IMR-90 (cell line): ENCODE measurements around the gene NUMA1. TPM values are rescaled to one million over a fixed set of nuclear protein-coding genes. Genes with fewer than 3 reads are reported as not detected.
A peak's percentile ranks its signal among the peaks of the same experiment; 100 is the strongest.

ENCODE experiments used
- ATAC-seq: fragments of 200-7000 bp; cut with Tn5 transposase; 2 replicates; pipeline ENCODE4 v1.9.1; 2020; ENCODE audit warnings: low read depth, mild to moderate bottlenecking, moderate library complexity
- BruUV-seq: library from RNA; stranded (reverse); fragments of 400-500 nt; replicated peaks from 2 replicates; lab custom pipeline; 2021; lab: Mats Ljungman, UMichigan
- CTCF ChIA-PET: fragments of 300-600 bp; formaldehyde crosslinking; extraction: SDS; loops from one replicate; lab custom pipeline; 2021; ENCODE audit warnings: antibody characterized with exemption; lab: Yijun Ruan, JAX
- POLR2A ChIA-PET: fragments of 300-600 bp; sonication (Branson Sonifier 250); formaldehyde crosslinking; loops from one replicate; lab custom pipeline; 2022; ENCODE audit warnings: antibody characterized with exemption; ENCODE audit not compliant: unreplicated experiment; lab: Charles Lee
- DNase-seq: peaks from one replicate; pipeline ENCODE4 v3.0.0; 2013
- H2AFZ ChIP-seq: replicated peaks from 2 replicates; pipeline ENCODE3; 2013; ENCODE audit warnings: low read length, mild to moderate bottlenecking; ENCODE audit not compliant: poor library complexity
- H2AK5ac ChIP-seq: 2 replicates; pipeline ENCODE4 v1.6.1; 2013; ENCODE audit warnings: low read depth, low read length, inconsistent platforms
- H2AK9ac ChIP-seq: replicated peaks from 2 replicates; pipeline ENCODE3; 2013; ENCODE audit warnings: mild to moderate bottlenecking, low read depth, low read length, moderate library complexity; ENCODE audit not compliant: poor library complexity
- H2BK120ac ChIP-seq: 2 replicates; pipeline ENCODE4 v1.6.1; 2013; ENCODE audit warnings: low read depth, low read length, inconsistent platforms
- H2BK15ac ChIP-seq: 3 replicates; pipeline ENCODE4 v1.6.1; 2013; ENCODE audit warnings: low read depth, low read length, inconsistent platforms
- H2BK20ac ChIP-seq: 2 replicates; pipeline ENCODE4 v1.6.1; 2013; ENCODE audit warnings: low read depth, mild to moderate bottlenecking, inconsistent platforms, low read length, moderate library complexity
- H2BK5ac ChIP-seq: 2 replicates; pipeline ENCODE4 v1.6.1; 2013; ENCODE audit warnings: mild to moderate bottlenecking, low read depth, low read length, inconsistent platforms; ENCODE audit not compliant: poor library complexity, severe bottlenecking
- H3K14ac ChIP-seq: replicated peaks from 2 replicates; pipeline ENCODE4 v1.6.1; 2013; ENCODE audit warnings: low read depth, low read length, inconsistent platforms
- H3K18ac ChIP-seq: 2 replicates; pipeline ENCODE4 v1.6.1; 2013; ENCODE audit warnings: low read depth, low read length, control low read depth
- H3K23ac ChIP-seq: 2 replicates; pipeline ENCODE4 v1.6.1; 2013; ENCODE audit warnings: low read depth, low read length, inconsistent platforms
- H3K27ac ChIP-seq: 2 replicates; pipeline ENCODE4 v1.5.1; 2013; ENCODE audit warnings: mild to moderate bottlenecking, control low read depth, low read length; ENCODE audit not compliant: insufficient read depth
- H3K27me3 ChIP-seq: 2 replicates; pipeline ENCODE4 v1.6.1; 2013; ENCODE audit warnings: low read length; ENCODE audit not compliant: control insufficient read depth, insufficient read depth
- H3K36me3 ChIP-seq: 2 replicates; pipeline ENCODE4 v1.6.1; 2013; ENCODE audit warnings: low read length, mixed read lengths; ENCODE audit not compliant: control insufficient read depth, insufficient read depth
- H3K4ac ChIP-seq: 2 replicates; pipeline ENCODE4 v1.6.1; 2013; ENCODE audit warnings: low read depth, low read length, inconsistent platforms
- H3K4me1 ChIP-seq: 2 replicates; pipeline ENCODE4 v1.6.1; 2013; ENCODE audit warnings: low read length, mixed read lengths; ENCODE audit not compliant: control insufficient read depth, insufficient read depth
- H3K4me2 ChIP-seq: 2 replicates; pipeline ENCODE4 v1.6.1; 2013; ENCODE audit warnings: low read depth, mild to moderate bottlenecking, control low read depth, low read length, moderate library complexity
- H3K4me3 ChIP-seq: 2 replicates; pipeline ENCODE4 v1.5.1; 2013; ENCODE audit warnings: low read depth, mild to moderate bottlenecking, control low read depth, low read length, moderate library complexity; ENCODE audit not compliant: insufficient read depth
- H3K56ac ChIP-seq: 2 replicates; pipeline ENCODE4 v1.6.1; 2013; ENCODE audit warnings: low read length, inconsistent platforms; ENCODE audit not compliant: insufficient read depth; ENCODE audit errors: extremely low read depth
- H3K79me1 ChIP-seq, 2 experiments: 2 replicates each; pipeline ENCODE4 v1.6.1; 2013; ENCODE audit warnings: low read length in 2 of 2, inconsistent platforms in 1 of 2, low read depth in 1 of 2
- H3K9ac ChIP-seq: 2 replicates; pipeline ENCODE4 v1.6.1; 2013; ENCODE audit warnings: low read depth, low read length, control low read depth
- H3K9me1 ChIP-seq: 2 replicates; pipeline ENCODE4 v1.6.1; 2013; ENCODE audit warnings: low read length, inconsistent platforms; ENCODE audit not compliant: insufficient read depth
- H3K9me3 ChIP-seq: 2 replicates; pipeline ENCODE4 v1.6.1; 2013; ENCODE audit warnings: low read length; ENCODE audit not compliant: control insufficient read depth, insufficient read depth
- H4K20me1 ChIP-seq: 2 replicates; pipeline ENCODE4 v1.6.1; 2013; ENCODE audit warnings: low read length, inconsistent platforms; ENCODE audit not compliant: insufficient read depth
- H4K5ac ChIP-seq: 2 replicates; pipeline ENCODE4 v1.6.1; 2013; ENCODE audit warnings: mild to moderate bottlenecking, low read depth, low read length, control low read depth
- H4K8ac ChIP-seq, 2 experiments: 2 replicates each; pipeline ENCODE4 v1.6.1; 2013; ENCODE audit warnings: low read depth in 2 of 2, low read length in 2 of 2, control low read depth in 1 of 2, inconsistent platforms in 1 of 2
- H4K91ac ChIP-seq: 2 replicates; pipeline ENCODE4 v1.6.1; 2013; ENCODE audit warnings: low read depth, low read length, inconsistent platforms; ENCODE audit not compliant: insufficient read depth
- MAFK ChIP-seq: IDR thresholded peaks from 2 replicates; pipeline ENCODE4 v1.6.1; 2012; ENCODE audit warnings: low read depth, low read length, improper control_type of control experiment
- RAD21 ChIP-seq: IDR thresholded peaks from 2 replicates; pipeline ENCODE4 v1.6.1; 2012; ENCODE audit warnings: low read length, improper control_type of control experiment
- WGBS, 2 experiments: methylation state at CpG; one replicate each; pipeline versions ENCODE4 v1.1.5 to v1.1.7; 2013; ENCODE audit warnings: missing lambda C conversion rate in 2 of 2; ENCODE audit not compliant: insufficient read length in 1 of 2; ENCODE audit errors: extremely low coverage in 2 of 2; 5-methylcytosine and 5-hydroxymethylcytosine counted together
- dilution Hi-C: fragments of 300-500 bp; cut with HindIII; formaldehyde crosslinking; loops from one replicate; pipeline ENCODE4 v1.14.3; 2018; ENCODE audit warnings: low sequenced_read_pairs; ENCODE audit not compliant: unreplicated experiment
- in situ Hi-C: fragments of 300-500 bp; cut with MboI; formaldehyde crosslinking; loops from 3 replicates; pipeline ENCODE4 v1.14.3; 2019; ENCODE audit warnings: low sequenced_read_pairs, inconsistent platforms, mixed read lengths
- intact Hi-C: fragments of 100-400 bp; cut with micrococcal nuclease; formaldehyde crosslinking; loops from 2 replicates; pipeline ENCODE4 v1.10.0; 2022
- polyA plus RNA-seq, 3 experiments: library from polyadenylated mRNA; depleted of rRNA; stranded (reverse); fragments of >200 nt; gene quantifications; 2 replicates each; pipeline ENCODE4 v1.2.3, GENCODE V29; 2012; ENCODE audit warnings: low replicate concordance in 1 of 3
- total RNA-seq: library from RNA; depleted of rRNA; stranded (reverse); fragments of >200 nt; gene quantifications from 2 replicates; pipeline ENCODE4 v1.2.3, GENCODE V29; 2012

NUMA1 gene
- total and polyA plus RNA-seq, 2 of the 4 experiments (the other 2 are of a cell fraction): 61.7 to 97.0 TPM

DNA sequence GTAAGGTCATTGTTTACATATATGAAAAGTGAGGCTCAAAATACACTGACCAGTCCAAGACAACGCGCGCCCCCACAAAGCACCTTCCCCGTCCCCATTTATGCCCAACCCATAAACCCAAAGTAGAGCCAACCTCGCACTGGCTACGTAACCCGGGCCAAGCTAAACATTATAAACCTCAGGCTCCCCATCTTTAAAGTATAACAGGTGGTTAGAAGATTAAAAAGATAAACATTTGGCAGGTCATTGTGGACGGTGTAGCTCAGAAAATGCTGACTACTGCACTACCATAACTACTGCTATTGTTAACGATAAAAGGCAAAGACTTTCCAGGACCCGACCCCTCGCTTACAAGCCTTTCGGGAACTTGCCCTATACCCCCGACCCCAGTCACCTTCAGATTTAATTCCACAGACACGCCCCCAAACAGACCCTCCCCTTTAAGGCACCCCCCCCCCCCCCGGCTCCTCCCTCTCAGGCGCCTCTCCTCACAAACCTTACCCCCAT, 470 bp downstream of the NUMA1 start:
- Histone ChIP-seq H3K4me2 (peak overlapping the region; percentile 89), H3K9ac (peak overlapping the region; percentile 60), H2BK120ac (0 out of 2 replicates have a peak overlapping the region, but pooled peaks have one; percentile 32), H4K5ac (no peak overlapping the region; the same call in 1 of the 2 replicates), H4K8ac (peak overlapping the region in 1 of 2 experiments; percentile 46; a peak in 1 of 4 replicates), H3K4me1 (peaks cover 3% of the 10 kb centered on the region), H3K4ac (peak overlapping the region; percentile 11; the same call in 1 of the 2 replicates), H3K18ac (no peak overlapping the region), H2AFZ (peak overlapping the region; percentile 93), H2BK5ac (no peak overlapping the region), H4K91ac (no peak overlapping the region), H4K20me1 (no peaks in the 10 kb centered on the region), H2AK9ac (peak overlapping the region; percentile 87), H3K14ac (peak overlapping the region; percentile 86), H3K36me3 (no peaks in the 10 kb centered on the region), H3K27me3 (no peaks in the 10 kb centered on the region), H3K9me3 (no peaks in the 10 kb centered on the region), H3K27ac (peak overlapping the region; percentile 12; the same call in 1 of the 2 replicates), H2BK20ac (no peak overlapping the region), H3K56ac (peak overlapping the region; percentile 30; the same call in 1 of the 2 replicates), H3K9me1 (0 out of 2 replicates have a peak, but pooled peaks cover 4% of the 10 kb centered on the region), H3K23ac (peak overlapping the region; percentile 82), H2BK15ac (no peak overlapping the region), H2AK5ac (peak overlapping the region; percentile 57; the same call in 1 of the 2 replicates), H3K79me1 (peaks cover 21 to 43% of the 10 kb centered on the region in 2 experiments), H3K4me3 (peak overlapping the region; percentile 57)
- no peak for DNase-seq
- in situ Hi-C loops: loop anchor here (5.0 kb wide), 1 partner anchor 43 kb away; no protein-coding TSS in a partner anchor
- BruUV-seq: no TSS peak
- intact Hi-C loops: loop anchor here (1.0 to 2.0 kb wide), 3 partner anchors 39 to 65 kb away; no protein-coding TSS in a partner anchor
- ATAC-seq: peak; percentile 47
- dilution Hi-C loops: no loop called here
- POLR2A ChIA-PET: no interaction called here
- TF ChIP-seq MAFK: peak; percentile 91
- no peak for TF ChIP-seq RAD21
- CTCF ChIA-PET: no interaction called here
- 0% methylated on average over 2 of the region's 16 CpGs; no CpG with 5 or more reads in 1 of the 2 experiments for WGBS, 2 experiments
